GM18868 (cell line): ENCODE data around the gene PRKCH.
"Not testable (repeated sequence)": the region's sequence is repeated elsewhere in the genome, so short reads cannot be mapped to it uniquely, and the experiment has no call there.

ENCODE experiments used
- ATAC-seq: cut with Tn5 transposase; IDR thresholded peaks from one replicate; pipeline ENCODE4 v1.9.1; 2021; ENCODE audit warnings: mild to moderate bottlenecking, moderate library complexity; ENCODE audit not compliant: unreplicated experiment

The PRKCH gene

GRCh38 chr14:61304688-61305087, 16.7 kb upstream of the PRKCH start:
- ATAC-seq: no peak

- no peak for ATAC-seq
These were observed 13.2 kb upstream of the PRKCH start for GRCh38 chr14:61308198-61308597.

- not testable (repeated sequence) for ATAC-seq
These were observed 12.7 kb upstream of the PRKCH start for GRCh38 chr14:61308701-61309100.

- ATAC-seq: no peak
These were observed 6.1 kb upstream of the PRKCH start for GRCh38 chr14:61315313-61315712.

- no peak for ATAC-seq
These were observed 2.3 kb upstream of the PRKCH start for GRCh38 chr14:61319086-61319485.

- ATAC-seq: no peak
These were observed 1.7 kb upstream of the PRKCH start for GRCh38 chr14:61319706-61320105.

GRCh38 chr14:61320170-61320569, 1.2 kb upstream of the PRKCH start:
- ATAC-seq: not testable (repeated sequence)

- no peak for ATAC-seq
These were observed 484 bp upstream of the PRKCH start for GRCh38 chr14:61320806-61321384.

GRCh38 chr14:61322011-61322798, 826 bp downstream of the PRKCH start:
- peak; percentile 16 for ATAC-seq

GRCh38 chr14:61322799-61323290, 1.5 kb downstream of the PRKCH start:
- peak; percentile 29 for ATAC-seq

- no peak for ATAC-seq
These were observed 2.6 kb downstream of the PRKCH start for GRCh38 chr14:61323970-61324369.

- no peak for ATAC-seq
These were observed 3.8 kb downstream of the PRKCH start for GRCh38 chr14:61325166-61325565.

GRCh38 chr14:61326146-61326545, 4.8 kb downstream of the PRKCH start:
- ATAC-seq: no peak

- ATAC-seq: no peak
These were observed 5.5 kb downstream of the PRKCH start for GRCh38 chr14:61326847-61327246.

- peak; percentile 19 for ATAC-seq
These were observed 7.4 kb downstream of the PRKCH start for GRCh38 chr14:61328626-61329262.

GRCh38 chr14:61329478-61330051, 8.2 kb downstream of the PRKCH start:
- ATAC-seq: peak; percentile 60

- ATAC-seq: peak; percentile 76
These were observed 9.1 kb downstream of the PRKCH start for GRCh38 chr14:61330511-61330910.

- no peak for ATAC-seq
These were observed 10.7 kb downstream of the PRKCH start for GRCh38 chr14:61331992-61332657.

GRCh38 chr14:61332658-61333029, 11.3 kb downstream of the PRKCH start:
- ATAC-seq: no peak

GRCh38 chr14:61333087-61333486, 11.7 kb downstream of the PRKCH start:
- ATAC-seq: no peak

- no peak for ATAC-seq
These were observed 12.9 kb downstream of the PRKCH start for GRCh38 chr14:61334197-61334701.
